Keratinocyte (primary cell): ENCODE measurements around the gene ADAMTS17.

ENCODE experiments used
- EZH2 ChIP-seq: IDR thresholded peaks from one replicate; pipeline ENCODE4 v1.6.1; 2012; ENCODE audit warnings: inconsistent platforms, mild to moderate bottlenecking, low read length, moderate library complexity
- TF ChIP-seq, protein P1 (sequence below), 3 experiments: IDR thresholded peaks in 1 of 3; conservative IDR thresholded peaks in 1 of 3; optimal IDR thresholded peaks in 1 of 3; 2 replicates in 2 of 3; 3 replicates in 1 of 3; pipeline versions ENCODE3 to v1.5.1; 2011; ENCODE audit warnings: low read length in 3 of 3, mild to moderate bottlenecking in 3 of 3, moderate library complexity in 2 of 3, control low read depth in 1 of 3, inconsistent platforms in 1 of 3; ENCODE audit not compliant: insufficient read depth in 2 of 3; ENCODE audit errors: extremely low read depth in 1 of 3

DNA sequence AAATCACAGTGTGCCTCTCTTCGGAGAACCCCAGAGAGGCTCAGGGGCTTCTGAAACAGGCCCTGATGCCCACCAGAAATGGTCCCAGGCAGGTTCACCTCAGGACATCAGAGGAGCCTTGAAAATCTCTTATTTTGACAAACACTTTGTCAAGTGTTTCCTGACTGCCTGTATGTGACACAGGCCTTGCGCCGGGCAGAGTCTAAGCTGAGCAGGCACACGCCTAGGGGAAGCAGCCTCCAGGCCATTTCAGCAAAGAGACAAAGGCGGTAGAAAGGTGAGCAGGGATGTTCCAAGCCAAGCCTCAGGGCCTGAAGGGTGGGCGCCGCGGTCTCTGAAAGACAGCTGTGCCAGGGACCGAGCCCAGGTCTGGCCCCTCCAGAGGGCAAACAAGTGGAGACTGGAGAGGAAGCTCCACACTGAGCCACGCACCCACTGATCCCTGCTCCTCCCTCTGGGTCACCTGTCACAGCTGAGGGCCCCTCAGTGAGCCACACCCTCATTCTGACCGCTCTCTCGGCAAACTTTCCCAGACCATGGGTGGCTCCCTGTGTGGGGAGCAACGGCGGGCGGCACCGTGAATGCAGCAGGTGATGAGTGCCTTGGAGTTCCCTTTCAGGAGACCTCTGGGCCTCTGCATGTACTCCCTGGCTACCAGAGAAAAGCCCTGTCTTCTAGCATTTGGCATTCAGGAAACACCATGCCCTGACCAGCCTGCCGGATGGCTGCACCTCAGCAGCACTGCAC is 136.1 kb downstream of the ADAMTS17 start:
- TF ChIP-seq, protein P1, sequence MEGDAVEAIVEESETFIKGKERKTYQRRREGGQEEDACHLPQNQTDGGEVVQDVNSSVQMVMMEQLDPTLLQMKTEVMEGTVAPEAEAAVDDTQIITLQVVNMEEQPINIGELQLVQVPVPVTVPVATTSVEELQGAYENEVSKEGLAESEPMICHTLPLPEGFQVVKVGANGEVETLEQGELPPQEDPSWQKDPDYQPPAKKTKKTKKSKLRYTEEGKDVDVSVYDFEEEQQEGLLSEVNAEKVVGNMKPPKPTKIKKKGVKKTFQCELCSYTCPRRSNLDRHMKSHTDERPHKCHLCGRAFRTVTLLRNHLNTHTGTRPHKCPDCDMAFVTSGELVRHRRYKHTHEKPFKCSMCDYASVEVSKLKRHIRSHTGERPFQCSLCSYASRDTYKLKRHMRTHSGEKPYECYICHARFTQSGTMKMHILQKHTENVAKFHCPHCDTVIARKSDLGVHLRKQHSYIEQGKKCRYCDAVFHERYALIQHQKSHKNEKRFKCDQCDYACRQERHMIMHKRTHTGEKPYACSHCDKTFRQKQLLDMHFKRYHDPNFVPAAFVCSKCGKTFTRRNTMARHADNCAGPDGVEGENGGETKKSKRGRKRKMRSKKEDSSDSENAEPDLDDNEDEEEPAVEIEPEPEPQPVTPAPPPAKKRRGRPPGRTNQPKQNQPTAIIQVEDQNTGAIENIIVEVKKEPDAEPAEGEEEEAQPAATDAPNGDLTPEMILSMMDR (optimal IDR thresholded peaks at IDR 0.05 in 1 of 3, IDR thresholded peaks at IDR 0.05 in 1 of 3, conservative IDR thresholded peaks at IDR 0.05 in 1 of 3; ENCODE audit: extremely low read depth in 1 of 3, insufficient read depth in 2 of 3, low read length in 3 of 3): no peak
- no peak for TF ChIP-seq EZH2
